ENCODE data around the gene MED20.
"Not testable (repeated sequence)": the region's sequence is repeated elsewhere in the genome, so short reads cannot be mapped to it uniquely, and the experiment has no call there.

MED20 gene, protein sequence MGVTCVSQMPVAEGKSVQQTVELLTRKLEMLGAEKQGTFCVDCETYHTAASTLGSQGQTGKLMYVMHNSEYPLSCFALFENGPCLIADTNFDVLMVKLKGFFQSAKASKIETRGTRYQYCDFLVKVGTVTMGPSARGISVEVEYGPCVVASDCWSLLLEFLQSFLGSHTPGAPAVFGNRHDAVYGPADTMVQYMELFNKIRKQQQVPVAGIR

DNA sequence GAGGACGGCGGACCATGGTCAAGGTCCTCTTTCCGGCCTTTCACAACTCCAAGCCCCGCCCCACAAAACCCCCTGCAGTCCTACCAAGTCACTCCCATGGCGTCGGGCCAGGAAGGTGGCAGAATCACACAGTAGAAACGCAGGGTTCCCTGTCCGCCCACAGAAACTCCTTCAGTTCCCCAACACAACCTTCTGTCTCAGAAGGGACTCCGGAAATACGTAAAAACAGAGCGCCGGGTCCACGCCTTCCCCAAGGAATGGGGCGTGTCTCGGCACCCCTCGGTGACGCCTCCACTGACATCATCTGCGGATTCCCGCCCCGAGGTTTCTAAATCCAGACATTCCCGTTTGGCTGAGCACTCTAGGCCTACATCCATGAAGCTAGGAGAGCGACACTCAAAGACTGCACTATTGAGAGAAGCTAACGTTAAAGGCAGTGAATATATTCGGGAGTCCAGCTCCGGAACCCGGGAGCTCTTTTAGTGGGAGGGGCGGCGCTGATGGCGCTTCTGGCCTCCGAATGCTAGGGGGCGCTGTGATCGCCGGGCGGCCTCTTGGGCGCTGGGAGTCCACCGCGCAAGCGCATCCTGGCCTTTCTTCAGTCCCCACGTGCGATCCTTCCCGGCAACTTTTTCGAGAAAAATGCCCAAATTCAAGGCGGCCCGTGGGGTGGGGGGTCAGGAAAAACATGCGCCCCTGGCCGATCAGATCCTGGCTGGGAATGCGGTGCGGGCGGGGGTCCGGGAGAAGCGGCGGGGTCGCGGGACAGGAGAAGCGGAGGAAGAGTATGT is at the start of gene MED20, which contains the start of gene BYSL:
TSS of gene MED20 (minus strand) at position 219 of the 791 bp plus-strand sequence. CDS start at position 98, 121 bp downstream.
TSS of gene BYSL (plus strand) at position 579 of the 791 bp plus-strand sequence. CDS start at position 643, 64 bp downstream.
- no peak for FAIRE-seq

DNA sequence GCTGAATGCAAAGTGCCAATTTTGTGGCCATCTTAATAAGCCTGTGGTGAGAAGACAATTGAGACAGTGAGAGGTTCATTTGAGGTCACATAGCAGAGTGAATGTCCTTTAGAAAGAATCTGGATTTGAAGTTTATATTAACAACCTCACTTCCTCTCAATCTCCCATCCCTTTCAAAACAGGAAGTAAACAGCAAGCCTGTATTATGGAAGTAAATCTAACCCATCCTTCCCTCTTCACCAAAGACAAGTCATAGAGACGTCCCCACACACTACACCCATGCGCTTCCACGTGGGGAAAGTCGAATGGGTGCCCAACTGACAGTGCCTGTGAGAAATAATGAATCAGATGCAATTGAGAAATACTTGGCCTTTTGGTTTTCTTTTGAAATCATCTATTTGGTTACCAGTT is 49.5 kb upstream of the MED20 start:
- FAIRE-seq = no peak

DNA sequence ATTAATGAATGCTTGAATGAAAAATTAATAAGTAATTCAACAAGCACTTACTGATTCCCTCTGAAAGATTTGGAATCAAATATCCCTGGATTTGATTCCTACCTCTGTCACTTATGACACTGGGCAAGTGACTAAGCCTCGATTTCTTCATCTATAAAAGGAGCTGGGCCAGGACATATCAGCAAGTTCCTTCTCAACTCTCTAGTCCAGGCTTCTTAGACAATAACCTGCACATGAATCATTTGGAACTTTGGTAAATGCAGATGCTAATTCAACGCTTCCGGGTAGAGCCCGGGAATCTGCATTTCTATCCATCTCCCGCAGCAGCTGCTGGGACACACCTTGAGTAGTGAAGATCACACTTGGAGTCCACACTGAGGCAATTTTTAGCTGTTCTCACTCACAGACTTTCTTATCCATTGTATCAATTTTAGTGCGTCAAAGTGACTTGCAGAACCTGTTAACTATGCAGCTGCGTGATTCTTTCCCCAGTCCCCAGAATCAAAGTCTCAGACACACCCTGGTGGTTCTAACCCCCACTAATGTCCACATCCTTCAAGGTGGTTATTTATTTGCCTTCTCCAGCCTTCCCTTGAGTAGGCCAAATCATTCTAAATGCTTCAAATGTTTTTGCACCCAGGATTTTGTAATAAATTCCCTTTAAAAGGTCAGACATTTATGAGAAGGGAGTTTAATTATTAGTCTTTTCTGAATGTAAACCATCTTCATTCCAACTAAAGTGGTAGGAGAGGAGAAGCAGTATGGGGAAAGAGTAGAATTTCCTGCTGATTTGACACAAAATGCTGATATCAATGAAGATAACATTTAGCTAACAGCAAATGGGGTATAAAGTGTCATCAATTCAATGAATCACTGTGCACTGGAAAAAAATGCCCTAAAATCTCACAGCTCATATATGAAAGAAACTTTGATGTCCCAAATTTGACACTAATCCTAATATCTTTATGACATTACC is 46.7 kb upstream of the MED20 start:
- no peak for FAIRE-seq

DNA sequence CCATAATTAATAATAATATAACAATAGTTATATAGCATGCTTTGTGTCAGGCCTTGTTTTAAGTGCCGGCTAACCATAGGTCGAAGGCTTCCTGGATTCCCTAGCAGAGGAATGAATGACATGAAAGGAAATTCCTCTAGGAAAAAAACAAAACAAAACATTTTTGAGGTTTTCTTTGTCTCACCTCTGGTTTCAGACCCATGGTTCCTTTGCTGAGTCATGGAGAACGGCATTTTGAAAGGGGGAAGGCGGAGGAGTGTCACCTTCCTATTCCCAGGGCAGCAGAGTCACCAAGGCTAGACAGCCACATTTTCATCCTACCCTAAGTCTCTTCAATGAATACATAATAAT is 46.0 kb upstream of the MED20 start:
- FAIRE-seq = no peak

DNA sequence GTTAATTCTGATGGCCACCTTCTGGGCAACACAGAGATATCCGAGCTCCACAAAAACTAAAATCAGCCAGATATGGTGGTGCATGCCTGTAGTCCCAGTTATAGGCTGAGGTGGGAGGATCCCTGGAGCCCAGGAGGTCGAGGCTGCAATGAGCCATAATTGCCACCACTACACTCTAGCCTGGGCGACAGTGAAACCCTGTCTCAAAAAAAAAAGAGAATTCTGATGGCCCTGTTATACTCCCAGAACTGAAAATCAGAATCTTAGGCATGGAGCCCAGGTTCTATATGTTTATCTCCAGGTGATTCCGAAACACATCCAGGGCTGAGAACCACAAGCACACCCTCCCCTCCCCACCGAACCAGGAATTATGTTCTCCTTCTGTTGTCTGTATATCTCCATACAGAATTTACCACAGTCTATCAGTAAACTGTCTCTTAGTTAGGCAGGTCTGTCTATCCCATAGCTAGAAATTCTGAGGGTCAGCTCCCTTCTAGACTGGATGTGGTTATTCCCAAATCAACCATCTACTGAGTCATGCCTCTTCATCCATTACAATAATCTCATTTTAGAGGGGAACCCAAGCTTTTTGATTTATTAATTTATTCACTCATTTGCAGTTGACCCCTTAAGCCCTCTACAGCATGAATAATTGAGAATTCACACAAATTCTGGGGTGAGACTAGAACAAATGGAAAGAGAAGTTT is 45.4 kb upstream of the MED20 start:
- FAIRE-seq = no peak

DNA sequence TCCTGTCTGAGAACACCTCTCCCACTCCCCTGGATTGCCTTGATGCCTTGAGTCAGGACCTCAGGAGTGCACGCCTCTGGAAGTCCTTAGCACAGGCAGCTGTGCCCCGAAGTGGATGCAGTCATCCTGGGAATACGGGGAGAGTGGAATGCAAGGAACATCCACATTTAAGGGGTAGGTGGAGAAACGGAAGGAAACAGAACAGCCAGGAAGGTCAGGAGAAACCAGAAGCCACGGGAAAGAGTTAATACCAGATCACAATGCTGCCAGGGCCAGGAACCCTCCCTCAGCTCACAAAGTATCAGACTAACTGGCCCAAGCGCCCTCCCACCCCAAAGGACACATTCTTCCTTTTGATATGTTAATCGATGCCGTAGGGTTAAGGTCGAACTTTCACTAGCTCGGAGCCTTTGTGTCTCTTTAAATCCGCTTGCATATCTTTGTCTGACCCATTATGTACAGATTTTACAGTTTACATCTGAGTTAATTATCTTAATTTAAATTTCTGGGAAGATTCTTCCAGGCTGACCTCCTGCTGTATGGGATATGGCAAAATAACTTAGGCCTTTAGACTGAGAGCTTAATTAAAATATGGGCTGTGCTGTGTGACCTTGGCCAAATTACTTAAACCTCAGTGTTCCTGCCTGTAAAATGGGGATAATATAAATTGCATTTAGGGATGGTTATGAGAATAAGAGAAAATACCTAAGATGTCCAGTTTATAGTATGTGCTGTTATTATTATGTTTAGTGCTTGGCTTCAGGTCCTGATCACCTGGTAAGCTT is 44.7 kb upstream of the MED20 start:
- no peak for FAIRE-seq

DNA sequence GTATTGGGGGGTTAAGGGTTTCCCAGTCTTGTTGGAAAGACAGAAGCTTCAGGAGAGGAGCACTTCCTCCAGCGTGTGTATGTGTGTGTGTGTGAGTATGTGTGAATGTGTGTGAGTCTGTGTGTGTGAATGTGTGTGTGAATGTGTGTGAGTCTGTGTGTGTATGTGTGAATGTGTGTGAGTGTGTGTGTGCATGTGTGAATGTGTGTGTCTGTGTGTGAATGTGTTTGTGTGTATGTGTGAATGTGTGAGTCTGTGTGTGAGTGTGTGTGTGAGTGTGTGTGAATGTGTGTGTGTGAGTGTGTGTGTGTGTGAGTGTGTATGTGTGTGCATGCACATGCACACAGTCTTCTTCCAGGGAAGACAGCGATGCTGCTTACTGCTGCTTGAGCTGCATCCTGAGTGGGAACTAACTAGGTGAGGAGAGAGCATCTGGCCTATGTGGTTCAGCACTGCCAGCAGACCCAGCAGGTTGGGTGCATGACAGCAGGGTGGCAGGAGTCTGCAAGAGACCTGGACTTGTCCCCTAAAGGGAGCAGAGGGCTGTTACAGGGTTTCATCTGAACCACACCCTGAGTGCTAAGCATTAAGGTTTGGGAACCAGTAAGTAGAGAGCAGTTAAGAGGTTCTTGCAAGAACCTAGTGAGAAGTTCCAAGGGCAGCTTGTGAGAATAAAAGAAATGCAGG is 43.4 kb upstream of the MED20 start:
- FAIRE-seq = no peak

DNA sequence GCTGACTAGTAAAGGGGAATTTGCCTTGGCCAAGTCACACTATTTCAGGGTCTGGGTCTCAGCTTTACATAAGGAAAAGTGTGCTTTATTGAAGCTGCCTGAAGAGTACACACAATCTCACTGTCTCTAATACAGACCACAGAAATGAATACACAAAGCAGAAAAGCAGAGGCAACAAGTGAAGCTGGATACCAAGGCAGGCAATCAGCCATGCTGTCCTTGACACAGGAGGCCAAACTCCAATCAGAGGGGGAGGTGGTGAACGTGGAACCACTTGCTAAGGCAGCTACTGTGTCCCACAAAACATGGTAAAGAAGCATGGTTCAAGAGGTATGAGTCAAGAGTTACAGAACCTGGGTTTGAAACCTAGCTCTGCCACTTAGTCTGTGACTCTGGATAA is 42.4 kb upstream of the MED20 start:
- no peak for FAIRE-seq

DNA sequence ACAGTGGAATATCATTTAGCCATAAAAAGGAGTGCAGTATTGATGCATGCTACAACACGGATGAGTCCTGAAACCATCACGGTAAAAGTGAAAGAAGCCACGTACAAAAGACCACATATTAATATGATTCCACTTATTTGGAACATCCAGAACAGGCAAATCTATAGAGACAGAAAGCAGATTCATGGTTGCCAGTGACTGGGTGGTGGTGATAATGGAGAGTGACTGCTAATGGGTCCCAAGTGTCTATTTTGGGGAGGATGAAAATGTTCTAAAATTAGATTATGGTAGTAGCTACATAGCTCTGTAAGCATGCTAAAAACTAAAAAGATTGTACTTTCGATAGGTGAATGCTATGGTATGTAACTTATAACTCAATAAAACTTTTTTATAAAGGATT is 39.1 kb upstream of the MED20 start:
- no peak for FAIRE-seq

DNA sequence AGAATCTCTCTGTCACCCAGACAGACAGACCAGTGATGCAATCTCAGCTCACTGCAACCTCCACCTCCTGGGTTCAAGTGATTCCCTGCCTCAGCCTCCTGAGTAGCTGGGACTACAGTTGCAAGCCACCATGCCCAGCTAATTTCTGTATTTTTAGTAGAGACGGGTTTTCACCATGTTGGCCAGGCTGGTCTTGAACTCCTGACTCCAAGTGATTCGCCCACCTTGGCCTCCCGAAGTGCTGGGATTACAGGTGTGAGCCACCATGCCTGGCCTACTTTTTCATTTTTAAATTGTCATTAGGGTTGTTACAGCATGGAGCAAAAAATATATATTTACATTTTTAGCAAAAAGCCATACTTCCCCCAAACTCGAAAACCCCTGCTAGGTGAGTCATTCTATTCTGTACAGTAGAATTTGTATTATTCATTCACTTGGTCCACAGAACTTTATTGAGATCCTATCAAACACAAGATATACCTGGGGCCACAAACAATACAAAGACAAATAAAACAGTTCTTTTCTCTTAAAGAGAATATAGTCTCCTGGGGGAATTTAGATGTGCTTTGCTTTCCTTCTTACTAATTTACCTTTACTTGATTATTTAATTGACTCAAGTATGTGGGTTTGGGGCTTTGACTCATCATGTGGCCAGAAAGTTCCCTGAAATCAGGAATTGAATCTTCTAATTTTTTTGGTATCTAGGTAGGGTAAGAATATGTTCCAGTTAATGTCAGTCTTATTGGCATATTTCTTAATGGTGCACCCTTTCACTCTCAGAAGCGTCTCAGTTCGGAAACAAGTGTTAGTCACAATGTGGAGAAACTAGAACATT is 37.3 kb upstream of the MED20 start:
- FAIRE-seq = no peak

DNA sequence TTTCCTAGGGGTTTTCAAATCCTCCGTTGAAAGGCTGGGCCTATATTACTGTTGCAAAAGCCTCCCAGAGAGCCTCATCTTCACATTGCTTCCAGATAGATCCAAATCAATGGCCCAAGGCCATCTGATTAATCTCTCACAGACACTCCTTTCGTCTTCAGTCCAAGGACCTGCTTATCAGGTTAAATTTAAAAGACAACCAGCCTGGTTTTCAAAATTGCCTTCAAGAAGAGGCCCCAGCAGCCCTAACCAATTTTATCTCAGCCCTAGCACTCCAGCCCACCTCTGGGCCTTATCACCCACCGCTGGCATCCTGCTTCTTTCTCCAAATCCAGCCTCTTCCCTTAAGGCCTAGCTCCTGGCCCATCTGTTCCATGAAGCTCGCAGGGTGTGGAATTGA is 36.2 kb upstream of the MED20 start:
- FAIRE-seq = no peak

DNA sequence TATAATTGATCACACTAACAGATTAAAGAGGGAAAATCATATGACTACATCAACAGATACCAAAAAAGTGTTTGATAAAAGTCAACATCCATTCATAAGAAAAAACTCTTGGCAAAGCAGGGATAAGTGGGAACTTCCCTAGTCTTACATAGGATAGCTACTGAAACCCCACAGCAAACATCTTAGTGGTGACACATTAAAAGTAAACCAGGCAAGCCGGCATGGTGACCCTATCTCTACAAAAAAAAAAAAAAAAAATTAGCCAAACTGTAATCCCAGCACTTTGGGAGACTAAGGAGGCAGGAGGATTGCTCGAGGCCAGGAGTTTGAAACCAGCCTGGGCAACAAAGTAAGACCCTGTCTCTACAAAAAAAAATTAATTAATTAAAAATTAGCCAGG is 34.5 kb upstream of the MED20 start:
- FAIRE-seq = no peak

DNA sequence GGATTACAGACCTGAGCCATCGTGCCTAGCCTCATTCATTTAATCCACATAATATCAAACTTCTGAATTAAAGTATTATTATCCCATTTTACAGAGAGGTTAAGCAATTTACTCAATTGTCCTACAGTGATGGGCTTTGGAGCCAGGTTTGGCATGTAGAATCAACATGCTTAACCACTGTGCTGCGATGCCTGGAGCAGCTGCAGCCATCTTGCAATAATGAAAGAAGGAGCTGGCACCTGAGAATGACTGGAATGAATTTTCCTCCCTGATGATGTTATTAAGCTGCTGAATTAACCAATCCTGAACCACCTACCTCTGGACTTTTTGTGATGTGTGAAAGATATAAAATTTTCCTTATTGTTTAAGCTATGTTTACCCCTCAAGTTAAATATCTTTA is 33.7 kb upstream of the MED20 start:
- no peak for FAIRE-seq

DNA sequence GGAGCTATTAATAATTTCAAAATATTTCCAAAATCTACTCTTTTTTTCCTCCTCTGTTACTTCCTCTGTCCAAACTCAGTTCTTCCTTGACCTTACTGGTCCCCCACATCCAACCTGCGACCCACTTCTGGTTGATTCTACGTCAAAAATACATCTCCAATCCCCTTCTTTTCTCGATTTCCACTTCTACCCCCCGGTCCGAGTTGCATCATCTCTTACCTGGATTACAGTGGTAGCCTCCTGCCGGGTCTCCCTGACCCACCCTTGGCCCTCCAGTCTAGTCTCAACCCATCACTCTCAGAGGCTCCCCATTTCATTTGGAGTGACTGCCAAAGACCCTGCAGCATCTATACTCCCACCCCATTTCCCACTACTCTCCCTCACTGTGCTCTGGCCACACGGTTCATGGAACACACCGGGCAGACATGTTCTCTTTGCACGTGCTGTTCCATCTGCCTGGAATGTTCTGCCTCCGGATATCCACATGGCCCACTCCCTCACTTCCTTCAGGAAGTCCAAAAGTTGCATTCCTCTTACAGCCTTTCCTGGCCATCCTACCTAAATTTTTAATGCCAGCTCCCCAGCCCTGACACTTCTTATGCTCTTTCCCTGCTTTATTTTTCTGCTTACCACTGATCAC is 26.8 kb upstream of the MED20 start:
- no peak for FAIRE-seq

DNA sequence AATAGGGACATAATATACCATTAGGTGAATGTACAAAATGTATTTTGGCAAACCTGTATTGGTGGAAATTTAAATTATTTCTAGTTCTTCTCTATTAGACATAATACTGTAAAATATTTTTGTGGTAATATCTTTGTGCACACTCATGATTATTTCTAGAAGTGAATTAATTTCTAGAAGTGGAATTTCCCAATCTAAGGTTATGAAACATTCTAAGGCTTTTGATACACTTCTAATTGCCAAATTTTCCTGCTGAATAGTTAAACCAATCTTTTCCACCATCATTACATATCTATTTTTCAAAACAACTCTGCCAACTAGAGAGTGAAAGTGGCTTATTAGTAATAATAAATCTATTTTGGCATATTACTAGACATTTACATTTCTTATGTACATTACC is 22.5 kb upstream of the MED20 start:
- no peak for FAIRE-seq

DNA sequence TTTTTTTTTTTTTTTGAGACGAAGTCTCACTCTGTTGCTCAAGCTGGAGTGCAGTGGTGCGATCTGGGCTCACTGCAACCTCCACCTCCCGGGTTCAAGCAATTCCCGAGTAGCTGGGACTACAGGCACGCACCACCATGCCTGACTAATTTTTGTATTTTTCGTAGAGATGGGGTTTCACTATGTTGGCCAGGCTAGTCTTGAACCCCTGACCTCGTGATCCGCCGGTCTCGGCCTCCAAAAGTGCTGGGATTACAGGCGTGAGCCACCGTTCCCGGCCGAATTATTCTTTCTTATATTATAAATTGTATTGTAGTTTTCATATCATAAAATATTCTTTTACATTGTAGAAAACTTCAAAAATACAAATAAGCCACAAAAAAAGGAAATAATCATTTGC is 21.9 kb upstream of the MED20 start:
- FAIRE-seq = not testable (repeated sequence)

DNA sequence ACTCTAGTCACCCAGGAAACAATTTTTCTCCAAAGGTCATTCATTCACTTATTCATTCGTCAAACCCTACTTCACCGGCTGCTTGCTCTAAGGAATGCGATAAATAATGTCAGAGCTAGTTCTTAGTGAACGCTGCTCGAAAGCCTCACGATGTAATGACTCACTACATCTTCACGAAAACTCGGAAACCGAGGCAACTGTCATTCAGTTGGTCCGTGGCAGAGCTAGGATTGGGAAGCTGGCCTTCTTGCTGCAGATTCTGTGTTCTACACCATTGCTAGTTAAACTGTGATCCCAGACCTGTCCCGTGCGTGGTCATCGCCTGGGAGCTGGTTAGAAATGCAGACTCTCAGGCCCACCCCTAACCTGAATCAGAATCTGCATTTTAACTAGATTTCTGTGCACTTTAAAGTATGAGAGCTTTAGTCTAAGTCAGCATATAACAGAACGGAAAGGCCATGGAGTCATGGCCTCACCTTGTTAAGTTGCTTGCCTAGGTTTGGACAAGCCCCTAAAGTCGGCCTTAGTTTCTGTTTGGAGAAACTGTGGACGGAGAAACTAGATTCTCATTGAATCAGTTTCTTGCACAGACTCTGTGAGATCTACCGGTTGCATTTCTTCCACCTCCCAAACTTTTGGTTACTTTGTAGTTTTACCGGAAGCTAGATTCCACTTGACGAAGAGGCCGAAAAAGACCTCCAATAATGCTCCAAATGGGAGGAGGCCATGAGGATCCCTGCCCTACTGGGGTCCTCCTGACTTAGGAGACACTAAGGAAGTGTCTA is 21.3 kb upstream of the MED20 start:
- no peak for FAIRE-seq

DNA sequence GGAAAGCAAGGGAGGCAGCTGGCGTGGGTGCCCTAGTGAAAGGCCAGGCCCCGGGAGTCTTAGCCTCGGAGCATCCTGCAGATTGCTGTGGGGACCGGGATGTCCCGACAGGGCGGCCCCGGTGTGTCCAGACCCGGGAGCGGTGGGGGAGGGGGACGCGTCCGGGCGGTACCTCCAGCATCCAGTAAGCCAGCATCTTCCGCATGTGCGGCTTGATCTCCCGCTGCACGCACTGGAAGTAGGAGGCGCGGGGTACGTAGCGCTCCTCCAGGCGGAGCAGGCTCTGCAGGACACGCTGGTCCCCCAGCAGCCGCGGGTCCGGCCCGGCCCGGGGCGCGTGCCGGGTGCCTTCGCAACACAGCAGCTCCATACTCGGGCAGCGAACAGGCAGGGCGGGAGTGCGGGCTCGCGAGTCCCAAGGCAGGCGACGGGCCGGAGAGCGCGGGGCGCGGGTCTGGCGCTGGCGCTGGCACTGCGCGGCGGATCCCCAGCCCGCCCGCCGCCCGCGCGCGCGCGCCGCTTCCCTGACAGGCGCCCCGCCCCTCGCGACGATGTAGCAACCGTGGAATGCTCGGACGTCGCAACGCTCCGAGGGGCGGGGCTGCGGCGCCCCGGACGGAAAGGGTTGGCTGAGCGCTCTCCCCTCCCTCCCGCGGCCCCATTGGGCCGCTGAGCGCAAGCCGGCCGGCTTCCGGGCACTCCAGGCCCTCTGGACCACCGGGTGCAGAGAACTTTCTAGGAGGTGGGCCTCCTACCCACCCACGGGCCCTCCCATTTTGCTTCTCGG is 20.5 kb upstream of the MED20 start, which contains the start of gene CCND3:
TSS of gene CCND3 (minus strand) at position 529 of the 787 bp plus-strand sequence. CDS start at position 370, 159 bp downstream.
- FAIRE-seq = no peak

Data from TTC549 (cell line).